ENCODE data around the gene ZNF644.

DNA sequence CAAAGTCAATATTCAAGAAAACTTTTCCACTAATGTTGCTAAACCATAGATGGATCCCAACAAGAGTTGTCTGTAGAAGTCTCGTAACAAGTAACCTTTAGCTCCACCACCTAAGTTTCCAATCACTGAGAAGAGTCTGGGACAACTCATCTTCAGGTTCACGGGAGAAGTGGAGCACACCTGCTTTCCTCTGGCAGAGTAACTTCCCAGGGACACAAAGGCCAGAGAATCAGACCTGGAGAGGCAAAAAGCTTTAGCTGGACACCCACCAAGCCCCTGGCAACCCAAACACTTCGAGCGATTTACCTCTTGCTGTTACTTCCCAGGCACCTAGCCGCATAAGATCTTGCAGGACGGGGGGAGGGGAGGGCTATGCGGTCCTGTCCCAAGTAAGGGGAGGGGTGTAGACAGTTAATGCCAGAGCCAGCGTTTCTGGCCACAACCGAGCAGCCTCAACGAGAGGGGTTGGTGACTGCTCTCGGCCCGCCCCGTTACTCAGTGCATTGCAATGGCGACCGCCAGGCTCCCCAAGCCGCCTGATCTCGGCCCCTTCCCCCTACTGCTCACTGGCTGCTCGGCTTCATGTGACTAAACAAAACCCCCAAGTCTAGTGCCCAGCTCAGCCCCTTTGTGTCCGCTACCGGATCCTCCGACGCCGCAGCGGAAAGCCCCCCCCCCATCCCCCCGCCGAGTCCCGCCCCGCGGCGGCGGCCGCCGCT is 709 bp downstream of the ZNF644 start:
- TF ChIP-seq, protein P1, sequence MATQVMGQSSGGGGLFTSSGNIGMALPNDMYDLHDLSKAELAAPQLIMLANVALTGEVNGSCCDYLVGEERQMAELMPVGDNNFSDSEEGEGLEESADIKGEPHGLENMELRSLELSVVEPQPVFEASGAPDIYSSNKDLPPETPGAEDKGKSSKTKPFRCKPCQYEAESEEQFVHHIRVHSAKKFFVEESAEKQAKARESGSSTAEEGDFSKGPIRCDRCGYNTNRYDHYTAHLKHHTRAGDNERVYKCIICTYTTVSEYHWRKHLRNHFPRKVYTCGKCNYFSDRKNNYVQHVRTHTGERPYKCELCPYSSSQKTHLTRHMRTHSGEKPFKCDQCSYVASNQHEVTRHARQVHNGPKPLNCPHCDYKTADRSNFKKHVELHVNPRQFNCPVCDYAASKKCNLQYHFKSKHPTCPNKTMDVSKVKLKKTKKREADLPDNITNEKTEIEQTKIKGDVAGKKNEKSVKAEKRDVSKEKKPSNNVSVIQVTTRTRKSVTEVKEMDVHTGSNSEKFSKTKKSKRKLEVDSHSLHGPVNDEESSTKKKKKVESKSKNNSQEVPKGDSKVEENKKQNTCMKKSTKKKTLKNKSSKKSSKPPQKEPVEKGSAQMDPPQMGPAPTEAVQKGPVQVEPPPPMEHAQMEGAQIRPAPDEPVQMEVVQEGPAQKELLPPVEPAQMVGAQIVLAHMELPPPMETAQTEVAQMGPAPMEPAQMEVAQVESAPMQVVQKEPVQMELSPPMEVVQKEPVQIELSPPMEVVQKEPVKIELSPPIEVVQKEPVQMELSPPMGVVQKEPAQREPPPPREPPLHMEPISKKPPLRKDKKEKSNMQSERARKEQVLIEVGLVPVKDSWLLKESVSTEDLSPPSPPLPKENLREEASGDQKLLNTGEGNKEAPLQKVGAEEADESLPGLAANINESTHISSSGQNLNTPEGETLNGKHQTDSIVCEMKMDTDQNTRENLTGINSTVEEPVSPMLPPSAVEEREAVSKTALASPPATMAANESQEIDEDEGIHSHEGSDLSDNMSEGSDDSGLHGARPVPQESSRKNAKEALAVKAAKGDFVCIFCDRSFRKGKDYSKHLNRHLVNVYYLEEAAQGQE (IDR thresholded peaks at IDR 0.05) = no peak
- no peak for TF ChIP-seq RXRA (IDR thresholded peaks at IDR 0.05)
- TF ChIP-seq, protein P2, sequence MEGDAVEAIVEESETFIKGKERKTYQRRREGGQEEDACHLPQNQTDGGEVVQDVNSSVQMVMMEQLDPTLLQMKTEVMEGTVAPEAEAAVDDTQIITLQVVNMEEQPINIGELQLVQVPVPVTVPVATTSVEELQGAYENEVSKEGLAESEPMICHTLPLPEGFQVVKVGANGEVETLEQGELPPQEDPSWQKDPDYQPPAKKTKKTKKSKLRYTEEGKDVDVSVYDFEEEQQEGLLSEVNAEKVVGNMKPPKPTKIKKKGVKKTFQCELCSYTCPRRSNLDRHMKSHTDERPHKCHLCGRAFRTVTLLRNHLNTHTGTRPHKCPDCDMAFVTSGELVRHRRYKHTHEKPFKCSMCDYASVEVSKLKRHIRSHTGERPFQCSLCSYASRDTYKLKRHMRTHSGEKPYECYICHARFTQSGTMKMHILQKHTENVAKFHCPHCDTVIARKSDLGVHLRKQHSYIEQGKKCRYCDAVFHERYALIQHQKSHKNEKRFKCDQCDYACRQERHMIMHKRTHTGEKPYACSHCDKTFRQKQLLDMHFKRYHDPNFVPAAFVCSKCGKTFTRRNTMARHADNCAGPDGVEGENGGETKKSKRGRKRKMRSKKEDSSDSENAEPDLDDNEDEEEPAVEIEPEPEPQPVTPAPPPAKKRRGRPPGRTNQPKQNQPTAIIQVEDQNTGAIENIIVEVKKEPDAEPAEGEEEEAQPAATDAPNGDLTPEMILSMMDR (IDR thresholded peaks at IDR 0.05; ENCODE audit: low read depth, low read length, missing input control) = no peak
- TF ChIP-seq TAF1 (conservative IDR thresholded peaks at IDR 0.05) = peak; percentile 49
- TF ChIP-seq, protein P3, sequence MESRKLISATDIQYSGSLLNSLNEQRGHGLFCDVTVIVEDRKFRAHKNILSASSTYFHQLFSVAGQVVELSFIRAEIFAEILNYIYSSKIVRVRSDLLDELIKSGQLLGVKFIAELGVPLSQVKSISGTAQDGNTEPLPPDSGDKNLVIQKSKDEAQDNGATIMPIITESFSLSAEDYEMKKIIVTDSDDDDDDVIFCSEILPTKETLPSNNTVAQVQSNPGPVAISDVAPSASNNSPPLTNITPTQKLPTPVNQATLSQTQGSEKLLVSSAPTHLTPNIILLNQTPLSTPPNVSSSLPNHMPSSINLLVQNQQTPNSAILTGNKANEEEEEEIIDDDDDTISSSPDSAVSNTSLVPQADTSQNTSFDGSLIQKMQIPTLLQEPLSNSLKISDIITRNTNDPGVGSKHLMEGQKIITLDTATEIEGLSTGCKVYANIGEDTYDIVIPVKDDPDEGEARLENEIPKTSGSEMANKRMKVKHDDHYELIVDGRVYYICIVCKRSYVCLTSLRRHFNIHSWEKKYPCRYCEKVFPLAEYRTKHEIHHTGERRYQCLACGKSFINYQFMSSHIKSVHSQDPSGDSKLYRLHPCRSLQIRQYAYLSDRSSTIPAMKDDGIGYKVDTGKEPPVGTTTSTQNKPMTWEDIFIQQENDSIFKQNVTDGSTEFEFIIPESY (IDR thresholded peaks at IDR 0.05) = no peak
- no peak for TF ChIP-seq FOXA1 (IDR thresholded peaks at IDR 0.05)
- no peak for TF ChIP-seq SP1 (IDR thresholded peaks at IDR 0.05)
- no peak for TF ChIP-seq JUND (IDR thresholded peaks at IDR 0.05)
- no peak for TF ChIP-seq HNF4A (conservative IDR thresholded peaks at IDR 0.05)
- no peak for TF ChIP-seq YY1 (IDR thresholded peaks at IDR 0.05)
- no peak for TF ChIP-seq GABPA (IDR thresholded peaks at IDR 0.05 in 1 of 2, conservative IDR thresholded peaks at IDR 0.05 in 1 of 2)
- no peak for TF ChIP-seq EGR1 (IDR thresholded peaks at IDR 0.05; ENCODE audit: low read depth in 2 of 2)
- TF ChIP-seq, protein P4, sequence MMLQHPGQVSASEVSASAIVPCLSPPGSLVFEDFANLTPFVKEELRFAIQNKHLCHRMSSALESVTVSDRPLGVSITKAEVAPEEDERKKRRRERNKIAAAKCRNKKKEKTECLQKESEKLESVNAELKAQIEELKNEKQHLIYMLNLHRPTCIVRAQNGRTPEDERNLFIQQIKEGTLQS (IDR thresholded peaks at IDR 0.05) = no peak
- peak in 1 of 2 donors; percentile 5 for TF ChIP-seq RAD21 (IDR thresholded peaks at IDR 0.05)
